GM15510 (cell line): ENCODE data around the gene CORO1C.

Source experiments
- POLR2A ChIP-seq: IDR thresholded peaks from 3 replicates; pipeline ENCODE4 v1.6.1; 2011; ENCODE audit warnings: borderline replicate concordance; ENCODE audit not compliant: insufficient read length; ENCODE audit errors: extremely low read depth

The CORO1C gene

DNA sequence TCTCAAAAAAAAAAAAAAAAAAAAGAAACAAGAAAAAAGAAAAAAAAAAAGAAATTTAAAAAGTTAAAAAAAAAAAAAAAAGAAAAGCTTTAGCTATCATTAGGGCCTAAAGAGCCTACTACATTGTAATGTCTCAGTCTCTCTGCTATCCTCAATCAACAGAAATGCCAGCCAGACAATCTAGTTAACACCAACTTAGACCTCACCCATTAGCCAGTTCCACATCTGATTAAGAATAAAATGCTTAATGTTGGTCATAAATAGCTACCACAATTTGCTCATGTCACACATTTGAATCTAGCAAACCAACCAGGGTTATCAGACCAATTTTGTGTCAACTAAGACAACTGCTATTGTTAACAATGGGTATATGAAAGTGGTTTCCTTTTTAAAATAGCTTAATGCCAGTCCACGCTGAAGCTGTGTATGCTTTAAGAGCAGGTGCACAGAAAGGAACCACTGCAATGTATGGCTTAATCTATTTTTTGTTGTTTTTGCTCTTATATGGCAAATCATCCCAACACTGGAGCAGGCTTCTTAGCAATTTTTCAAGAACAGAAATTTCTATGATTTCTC is 52.1 kb downstream of the CORO1C start:
- no peak for TF ChIP-seq POLR2A

DNA sequence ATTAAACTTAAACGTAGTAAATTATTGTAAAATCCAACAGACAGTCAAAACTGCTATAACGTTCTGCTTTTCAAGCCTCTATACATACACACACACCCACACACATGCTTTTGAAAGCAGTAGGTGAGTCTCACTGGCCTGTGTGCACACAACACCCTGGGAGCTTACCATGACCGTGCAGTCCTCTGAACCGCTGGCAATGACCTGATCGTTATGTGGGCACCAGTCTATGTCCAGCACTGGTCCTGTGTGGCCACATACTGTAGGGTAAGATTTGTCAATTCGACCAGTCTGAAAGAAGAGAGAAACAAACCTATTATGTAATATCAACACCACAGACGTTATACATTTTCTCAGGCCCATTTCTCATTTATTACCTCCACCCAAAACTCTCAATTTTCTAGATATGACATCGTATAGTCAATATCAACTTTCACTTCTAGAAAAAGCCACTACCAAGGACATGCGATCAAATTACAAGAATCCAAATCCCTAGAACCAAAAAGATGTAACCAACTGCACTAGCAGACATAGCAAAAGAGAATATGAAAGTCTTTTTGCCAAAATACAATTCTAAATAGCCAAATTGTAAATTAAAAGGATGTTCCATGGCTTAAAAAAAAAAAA is 53.1 kb downstream of the CORO1C start:
- no peak for TF ChIP-seq POLR2A

DNA sequence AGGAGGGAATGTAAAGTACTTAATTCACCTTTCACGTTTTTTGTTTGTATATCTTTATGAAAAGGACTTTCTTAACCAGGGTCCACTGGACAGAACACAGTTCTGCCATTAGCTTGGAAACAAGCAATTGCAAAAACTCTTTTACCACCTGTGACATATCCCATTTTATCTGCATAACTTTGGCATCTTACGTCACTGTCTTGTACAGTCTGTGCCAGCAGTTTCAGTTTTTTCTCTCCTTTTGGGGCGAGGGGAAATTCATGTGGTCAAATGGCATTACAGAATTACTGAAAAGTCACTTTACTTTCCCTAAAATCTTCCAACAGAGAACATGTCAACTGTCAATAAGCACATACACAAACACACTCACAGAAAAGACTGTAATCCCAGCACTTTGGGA is 53.9 kb downstream of the CORO1C start:
- TF ChIP-seq POLR2A = no peak

DNA sequence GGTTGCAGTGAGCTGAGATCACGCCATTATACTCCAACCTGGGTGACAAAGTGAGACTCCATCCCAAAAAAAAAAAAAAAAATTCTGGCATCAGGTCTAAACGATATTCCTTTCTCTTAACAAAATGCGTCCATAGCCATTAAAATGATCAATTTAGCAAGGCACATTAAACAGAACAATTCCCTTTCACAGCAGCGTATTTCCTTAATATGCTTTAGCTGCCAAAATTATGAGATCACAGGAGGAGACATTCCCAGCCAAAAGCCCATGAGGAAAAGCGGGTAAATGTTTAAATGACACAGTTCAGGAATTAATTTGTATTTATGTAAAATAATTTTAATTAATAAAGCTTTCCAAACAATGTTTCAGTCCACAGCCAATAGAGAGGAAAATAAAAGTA is 54.6 kb downstream of the CORO1C start:
- TF ChIP-seq POLR2A = no peak

DNA sequence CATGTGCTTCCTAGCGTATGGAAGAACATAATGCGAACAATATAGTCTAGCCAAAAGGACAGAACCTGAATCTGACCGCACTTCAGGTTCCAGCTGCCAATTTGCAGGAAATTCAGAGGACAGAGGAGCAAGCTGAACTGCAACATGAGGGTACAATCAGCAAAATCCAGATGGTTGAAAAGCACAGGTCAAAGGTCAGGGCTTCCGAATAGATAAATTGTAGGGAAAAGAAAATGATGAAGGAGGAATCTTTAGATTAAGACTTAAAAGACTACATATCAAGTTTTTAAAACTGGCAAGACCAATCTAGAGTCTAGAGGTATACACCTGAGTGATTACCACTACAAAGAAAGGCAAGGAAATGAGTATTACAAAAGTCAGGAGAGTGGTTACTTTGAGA is 55.5 kb downstream of the CORO1C start:
- no peak for TF ChIP-seq POLR2A

DNA sequence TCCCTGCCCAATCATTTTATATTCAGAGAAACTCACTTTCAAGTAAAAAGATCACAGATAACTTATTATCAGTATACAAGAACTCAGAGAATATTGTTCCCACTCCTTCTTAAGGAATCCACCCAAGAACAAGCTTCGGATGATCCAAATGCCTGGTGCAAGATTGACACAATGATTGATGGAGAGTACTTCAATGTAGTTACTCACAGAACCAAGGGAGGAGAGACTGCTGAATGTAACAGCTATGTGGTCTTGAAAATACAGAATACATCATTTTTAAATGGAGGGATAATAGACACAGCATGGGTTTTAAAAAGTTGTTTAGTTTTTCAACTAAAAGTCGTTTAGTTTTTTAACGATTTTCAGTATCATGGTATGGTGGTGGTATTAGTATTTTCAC is 59.3 kb downstream of the CORO1C start:
- no peak for TF ChIP-seq POLR2A

DNA sequence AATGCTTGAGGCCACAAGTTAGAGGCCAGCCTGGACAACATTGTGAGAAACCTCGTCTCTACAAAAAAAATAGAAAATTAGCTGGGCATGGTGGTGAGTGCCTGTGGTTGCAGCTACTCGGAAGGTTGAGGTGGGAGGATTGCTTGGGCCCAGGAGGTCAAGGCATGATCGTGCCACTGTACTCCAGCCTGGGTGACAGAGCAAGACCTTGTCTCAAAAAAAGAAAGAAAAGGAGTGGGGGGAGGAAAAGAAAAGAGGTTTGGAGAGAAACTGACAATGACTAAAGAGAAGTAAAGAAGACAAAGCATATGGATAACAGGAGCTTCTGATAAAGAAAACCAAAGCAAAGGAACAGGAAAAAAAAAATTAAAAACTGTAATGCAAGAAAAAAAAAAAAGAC is 60.2 kb downstream of the CORO1C start:
- TF ChIP-seq POLR2A = no peak

DNA sequence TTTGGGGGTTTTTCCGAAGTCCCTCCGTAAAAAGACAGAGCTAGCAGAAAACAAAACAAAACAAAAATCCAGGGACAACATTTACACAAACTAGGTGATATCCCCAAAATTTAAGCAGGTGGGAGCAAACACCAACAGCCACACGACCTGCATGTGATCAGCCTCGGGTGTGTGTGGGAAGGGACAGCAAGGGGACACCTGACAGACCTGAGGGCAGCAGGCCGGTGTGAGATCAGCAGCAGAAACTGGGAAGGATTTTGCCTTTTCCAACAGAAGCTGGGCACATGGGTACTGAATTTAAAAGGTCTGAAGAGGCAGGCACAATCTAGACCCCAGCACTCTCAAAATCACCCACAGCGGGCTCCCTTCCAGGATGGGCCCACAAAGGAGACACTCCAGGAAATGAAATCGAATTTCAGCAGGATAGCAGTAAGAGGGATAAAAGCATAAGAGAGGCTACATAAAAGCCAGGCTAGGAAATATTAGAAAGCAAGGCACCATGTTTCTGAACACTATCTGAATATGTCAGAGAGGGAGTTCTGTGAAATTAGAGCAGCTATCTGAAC is 61.2 kb downstream of the CORO1C start:
- no peak for TF ChIP-seq POLR2A

DNA sequence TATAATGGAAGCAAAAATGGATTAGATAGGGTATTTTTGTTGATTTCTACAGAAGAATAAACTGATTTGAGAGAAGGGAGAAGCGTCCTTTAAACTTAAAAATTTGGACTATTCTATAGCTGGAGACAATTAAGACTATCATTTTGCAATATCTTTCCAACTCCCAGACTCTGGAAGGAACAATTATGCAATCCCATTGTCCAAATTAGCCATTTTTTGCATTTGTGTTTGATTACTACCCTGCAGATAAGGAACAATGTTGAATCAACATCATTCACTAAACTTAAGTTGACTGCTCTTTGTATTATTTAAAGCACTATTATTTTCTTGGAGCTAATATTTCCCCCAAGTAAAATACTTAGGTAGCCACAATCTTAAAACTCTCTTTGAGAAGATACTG is 62.8 kb downstream of the CORO1C start:
- no peak for TF ChIP-seq POLR2A

DNA sequence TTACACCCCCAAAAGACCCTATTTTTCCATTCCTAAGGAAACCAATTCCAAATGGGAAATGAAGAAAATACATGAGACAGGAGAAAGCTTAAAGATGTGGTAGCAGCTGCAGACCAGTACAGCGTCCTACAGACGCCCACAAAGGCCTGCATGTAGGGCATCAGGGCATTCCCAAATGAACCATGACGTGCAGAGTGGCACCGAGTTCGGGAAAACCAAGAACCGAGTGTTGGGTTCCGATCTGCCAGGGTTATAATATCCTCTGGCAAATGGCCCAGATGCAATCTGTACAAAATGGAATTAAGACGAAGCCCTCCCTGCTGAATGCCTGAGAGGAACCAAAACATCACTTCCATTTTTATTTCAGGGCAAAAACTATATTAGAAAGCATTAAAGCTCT is 63.3 kb downstream of the CORO1C start:
- no peak for TF ChIP-seq POLR2A

DNA sequence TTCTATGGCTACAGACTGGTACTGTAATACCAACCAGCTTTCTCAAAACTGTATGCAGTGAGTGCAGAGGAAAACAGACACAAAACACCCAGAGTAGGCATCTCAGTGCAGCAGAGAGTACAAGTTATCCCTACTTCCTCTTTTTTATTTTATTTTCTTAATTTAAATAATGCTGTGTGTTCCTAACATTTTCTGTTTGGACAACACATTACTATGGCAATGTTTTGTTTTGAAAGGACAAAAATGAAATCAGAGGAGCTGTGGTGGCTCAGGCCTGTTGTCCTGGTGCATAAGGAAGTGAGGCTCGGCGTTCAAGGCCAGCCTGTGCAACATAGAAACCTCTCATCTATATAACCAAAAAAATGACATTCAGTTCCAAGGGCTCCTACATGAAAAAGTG is 64.0 kb downstream of the CORO1C start:
- no peak for TF ChIP-seq POLR2A

DNA sequence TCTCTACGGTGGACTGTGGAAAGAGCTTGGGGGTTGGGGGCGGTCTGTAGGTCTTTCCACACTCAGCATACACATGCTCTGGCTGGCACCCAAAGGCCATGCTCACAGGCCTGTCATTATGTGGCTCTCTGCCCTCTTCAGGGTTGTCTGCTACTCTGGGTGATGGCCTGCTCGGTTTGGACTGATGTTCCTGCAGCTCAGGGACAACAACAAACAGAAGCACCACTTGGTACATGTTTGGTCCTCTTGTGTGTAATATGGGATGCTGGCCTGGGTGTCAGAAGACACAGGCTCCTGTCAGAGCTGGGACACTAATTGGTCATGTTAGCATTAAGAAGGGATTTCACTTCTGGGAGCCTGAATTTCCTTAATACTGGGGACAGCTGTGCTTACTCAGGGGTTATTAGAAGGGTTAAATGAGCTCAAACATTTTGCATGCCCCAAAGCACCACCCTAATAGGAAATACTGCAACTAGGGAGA is 64.9 kb downstream of the CORO1C start:
- no peak for TF ChIP-seq POLR2A

DNA sequence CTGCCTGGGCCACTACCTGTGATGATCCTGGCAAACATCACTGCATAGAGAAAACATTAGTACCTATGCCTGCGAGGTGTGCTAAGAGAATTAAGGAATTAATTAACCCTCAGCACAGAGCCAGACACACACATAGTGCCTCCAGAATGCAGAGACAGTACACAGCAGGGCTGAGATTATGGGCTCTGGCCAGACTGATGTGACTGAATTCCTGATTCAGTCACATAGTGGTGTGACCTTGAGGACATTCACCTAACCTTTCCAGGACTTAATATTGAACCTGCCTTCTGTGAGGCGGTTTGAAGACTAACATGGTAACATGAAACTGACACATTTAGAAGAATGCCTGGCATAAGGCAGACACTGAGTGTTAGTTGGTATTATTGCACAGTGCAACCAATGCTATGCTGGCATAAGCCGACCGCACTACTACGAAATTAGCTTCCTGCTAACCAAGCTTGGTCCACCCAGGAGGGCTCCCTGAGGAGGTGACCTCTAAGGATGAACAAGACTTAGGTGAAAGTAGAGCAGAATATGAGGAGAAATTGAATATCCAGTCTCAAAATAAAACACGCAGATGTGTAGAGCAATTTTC is 65.6 kb downstream of the CORO1C start:
- TF ChIP-seq POLR2A = no peak

DNA sequence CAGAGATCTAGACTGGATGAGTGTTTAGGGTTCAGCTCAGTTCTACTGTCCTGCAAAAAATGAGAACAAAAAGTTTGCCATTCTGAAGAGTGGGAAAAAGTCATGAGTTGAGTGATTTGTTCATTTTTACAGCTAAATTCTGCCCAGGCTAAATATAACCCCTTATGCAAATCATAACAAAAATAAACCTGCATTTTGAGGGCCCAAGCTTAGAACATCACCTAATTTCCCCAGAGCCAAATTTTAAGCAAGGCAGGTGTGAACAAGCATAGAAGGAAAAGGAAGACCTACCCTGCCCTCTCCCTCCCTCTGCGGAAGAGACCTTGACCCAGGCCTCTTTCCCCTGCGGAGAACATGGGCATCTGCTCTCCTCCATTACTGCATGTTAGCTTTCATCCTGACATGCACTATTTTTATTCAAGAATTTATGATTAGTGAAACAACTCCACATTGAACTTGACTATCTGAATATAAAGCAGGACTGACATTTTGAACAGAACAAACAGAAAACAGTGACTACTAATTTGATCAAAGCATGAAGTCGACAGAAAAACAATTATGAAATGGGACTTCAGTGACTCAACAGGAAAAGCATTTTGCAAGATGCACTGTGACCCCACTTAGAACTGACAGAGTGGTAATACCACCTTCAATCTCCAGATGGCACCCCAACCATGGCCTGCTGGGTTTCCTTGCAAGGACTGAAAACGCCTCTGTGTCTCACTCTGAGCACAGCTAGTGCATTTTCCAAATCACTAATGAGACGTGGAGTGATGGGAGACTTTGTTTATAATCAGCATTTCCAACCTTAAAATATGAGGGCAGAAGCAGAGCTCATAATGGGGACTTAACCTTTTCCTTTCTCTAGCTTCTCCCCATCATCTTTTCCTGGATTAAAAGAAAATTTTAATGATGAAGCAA is 66.7 kb downstream of the CORO1C start:
- peak; percentile 8 for TF ChIP-seq POLR2A

DNA sequence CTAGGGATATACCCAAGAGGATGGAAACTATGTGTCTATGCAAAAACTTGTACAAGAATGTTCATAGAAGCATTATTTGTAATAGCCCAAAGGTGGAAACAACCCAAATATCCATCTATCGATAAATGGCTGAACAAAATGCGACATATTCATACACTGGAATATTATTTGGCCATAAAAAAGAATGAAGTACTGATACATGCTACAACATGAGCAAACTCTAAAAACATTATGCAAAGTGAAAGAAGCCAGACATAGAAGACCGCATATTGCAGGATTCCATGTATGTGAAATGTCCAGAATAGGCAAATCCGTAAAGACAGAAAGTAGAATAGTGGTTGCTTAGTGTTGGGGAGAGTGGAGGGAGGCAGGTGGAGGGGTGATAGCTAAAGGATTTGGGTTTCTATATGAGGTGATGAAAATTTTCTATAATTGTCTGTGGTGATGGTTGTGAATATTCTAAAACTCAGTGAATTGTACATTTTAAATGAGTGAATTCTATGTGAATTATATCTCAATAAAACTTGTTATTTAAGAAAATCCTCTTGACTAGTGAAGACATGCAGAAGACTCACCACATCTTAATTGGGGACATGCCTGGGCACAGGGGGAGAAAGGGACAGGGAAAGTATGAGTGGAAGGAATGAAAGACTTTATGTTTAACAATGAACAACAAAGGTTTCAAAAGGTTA is 67.8 kb downstream of the CORO1C start:
- TF ChIP-seq POLR2A = no peak

DNA sequence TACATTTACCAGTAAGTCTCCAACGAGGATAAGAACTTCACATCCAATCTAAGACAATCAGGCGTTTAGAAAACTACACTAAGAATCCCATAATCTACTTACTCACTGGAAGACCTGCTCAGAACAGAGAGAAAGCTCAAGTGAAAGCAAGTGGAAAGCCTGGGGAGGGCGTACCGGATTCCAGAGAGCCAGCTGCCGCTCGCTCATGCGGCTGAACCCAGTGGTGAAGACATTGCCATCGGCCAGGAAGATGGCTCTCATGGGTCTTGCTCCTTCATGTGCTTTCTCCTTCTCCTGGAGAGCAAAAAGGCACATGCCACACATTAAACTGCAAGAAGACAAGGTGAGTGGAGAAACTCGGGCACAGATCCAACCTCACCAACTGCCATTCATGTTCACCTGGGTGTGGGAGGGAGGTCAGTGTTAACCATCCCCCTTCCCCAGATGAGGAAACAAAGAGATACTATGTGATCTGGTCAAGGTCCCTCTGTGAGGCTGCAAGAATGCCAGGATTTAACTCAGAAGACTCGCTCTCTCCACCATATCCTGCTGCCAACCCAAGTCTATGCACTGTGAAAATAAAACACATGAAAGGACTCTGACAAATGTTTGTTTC is 74.1 kb downstream of the CORO1C start:
- TF ChIP-seq POLR2A = no peak
